ENCODE measurements around the gene OR2W1.

GRCh38 chr6:29071831-29072723 lies 27.1 kb upstream of the OR2W1 start:
- TF ChIP-seq CTCF (IDR thresholded peaks at IDR 0.05) (peak in 1 of 4 experiments; percentile 25), POLR2A (IDR thresholded peaks at IDR 0.05) (no peak), POLR2AphosphoS5 (IDR thresholded peaks at IDR 0.05) (no peak)

Data from prostate gland (tissue), 2 donors.